Measurements from ENCODE around the gene MOCS3. TPM values are rescaled to one million over a fixed set of nuclear protein-coding genes. Genes with fewer than 3 reads are reported as not detected.

Gene MOCS3
- total RNA-seq, 1 donor from 2014 or later, result 3.2 TPM

DNA sequence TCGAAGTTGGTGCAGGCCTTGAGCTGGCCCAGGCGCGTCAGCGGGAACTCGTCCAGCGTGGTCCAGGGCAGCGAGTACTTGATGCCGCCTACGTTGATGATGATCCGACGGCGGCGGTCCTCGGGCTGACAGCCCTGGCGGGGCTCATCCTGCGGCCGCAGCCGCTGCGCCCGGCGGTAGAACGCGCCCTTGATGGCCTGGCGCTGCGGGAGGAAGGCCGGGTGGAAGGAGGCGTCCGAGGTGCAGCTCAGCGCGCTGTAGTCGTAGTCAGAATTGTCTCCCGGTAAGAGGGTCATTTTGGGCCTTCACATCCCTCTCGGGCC, 51.4 kb downstream of the MOCS3 start:
- intact Hi-C loops (cut with DNase I), result no loop called here

DNA sequence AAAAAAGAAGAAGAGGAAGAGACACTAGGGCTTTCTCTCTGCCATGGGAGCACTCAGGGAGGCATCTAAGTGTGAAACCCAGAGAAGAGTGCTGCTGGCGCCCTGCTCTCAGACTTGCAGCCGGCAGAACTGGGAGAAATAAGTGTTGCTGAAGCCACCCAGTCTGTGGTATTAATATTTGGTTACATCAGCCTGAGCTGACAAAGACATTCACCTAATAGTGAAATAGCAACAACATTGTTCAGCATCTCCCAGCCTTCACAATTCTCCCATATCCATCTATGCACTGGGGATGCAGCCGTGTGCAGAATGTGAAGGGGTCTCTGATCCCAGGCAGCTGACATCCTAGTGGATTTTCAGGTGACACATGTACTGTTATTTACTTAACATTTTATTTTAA, 52.3 kb downstream of the MOCS3 start:
- no peaks in the 10 kb centered on the region for H3K4me1 ChIP-seq
- no peak overlapping the region for H3K27ac ChIP-seq
- TF ChIP-seq POLR2A (IDR thresholded peaks at IDR 0.05), result no peak
- TF ChIP-seq CTCF (IDR thresholded peaks at IDR 0.05), result no peak
- no peak for TF ChIP-seq POLR2AphosphoS5 (IDR thresholded peaks at IDR 0.05; ENCODE audit: insufficient read depth in 1 of 2, low read depth in 1 of 2)
- H3K4me3 ChIP-seq, result no peak overlapping the region
- no peaks in the 10 kb centered on the region for H3K36me3 ChIP-seq
- DNase-seq (ENCODE audit: extremely low spot score in 2 of 2), result no peak
- no peaks in the 10 kb centered on the region for H3K9me3 ChIP-seq
- intact Hi-C loops (cut with DNase I), result no loop called here
- H3K27me3 ChIP-seq, result no peaks in the 10 kb centered on the region

More for the DNA sequence above, 51.4 kb downstream of the MOCS3 start:
- Histone ChIP-seq H3K27me3 (no peaks in the 10 kb centered on the region), H3K4me3 (no peak overlapping the region), H3K9me3 (no peaks in the 10 kb centered on the region), H3K4me1 (no peaks in the 10 kb centered on the region), H3K27ac (no peak overlapping the region), H3K36me3 (no peaks in the 10 kb centered on the region)
- TF ChIP-seq POLR2AphosphoS5 (IDR thresholded peaks at IDR 0.05; ENCODE audit: insufficient read depth in 1 of 2, low read depth in 1 of 2) (no peak), CTCF (IDR thresholded peaks at IDR 0.05) (no peak), POLR2A (IDR thresholded peaks at IDR 0.05) (no peak)
- DNase-seq (ENCODE audit: extremely low spot score in 2 of 2), result no peak

GRCh38 chr20:51011479-51011878, 52.9 kb downstream of the MOCS3 start:
- no peaks in the 10 kb centered on the region for H3K27me3 ChIP-seq
- H3K27ac ChIP-seq, result no peak overlapping the region
- H3K9me3 ChIP-seq, result no peaks in the 10 kb centered on the region
- H3K36me3 ChIP-seq, result no peaks in the 10 kb centered on the region
- DNase-seq (ENCODE audit: extremely low spot score in 2 of 2), result no peak
- no peaks in the 10 kb centered on the region for H3K4me1 ChIP-seq
- intact Hi-C loops (cut with DNase I), result no loop called here
- no peak overlapping the region for H3K4me3 ChIP-seq
- TF ChIP-seq POLR2AphosphoS5 (IDR thresholded peaks at IDR 0.05; ENCODE audit: insufficient read depth in 1 of 2, low read depth in 1 of 2) (no peak), POLR2A (IDR thresholded peaks at IDR 0.05) (no peak), CTCF (IDR thresholded peaks at IDR 0.05) (no peak)

GRCh38 chr20:51012357-51012756, 53.7 kb downstream of the MOCS3 start:
- Histone ChIP-seq H3K4me3 (no peak overlapping the region), H3K27ac (no peak overlapping the region), H3K9me3 (no peaks in the 10 kb centered on the region), H3K4me1 (no peaks in the 10 kb centered on the region), H3K27me3 (no peaks in the 10 kb centered on the region), H3K36me3 (no peaks in the 10 kb centered on the region)
- no peak for TF ChIP-seq CTCF (IDR thresholded peaks at IDR 0.05)
- no peak for TF ChIP-seq POLR2A (IDR thresholded peaks at IDR 0.05)
- TF ChIP-seq POLR2AphosphoS5 (IDR thresholded peaks at IDR 0.05; ENCODE audit: insufficient read depth in 1 of 2, low read depth in 1 of 2), result no peak
- no peak for DNase-seq (ENCODE audit: extremely low spot score in 2 of 2)
- intact Hi-C loops (cut with DNase I), result no loop called here

Other genes starting within 250 kb of the MOCS3 start
- 4.7 TPM for gene PARD6B, start 227.2 kb upstream of the MOCS3 start, total RNA-seq
- gene BCAS4, start 163.8 kb upstream of the MOCS3 start, total RNA-seq, result 1.7 TPM
- 51.6 TPM for gene ADNP, start 27.4 kb upstream of the MOCS3 start, total RNA-seq
- 21.1 TPM for gene DPM1, start 286 bp upstream of the MOCS3 start, total RNA-seq
- 7.9 TPM for gene KCNG1, start 64.3 kb downstream of the MOCS3 start, total RNA-seq